T-cell (primary cell): ENCODE results near the gene CALML5. TPM values are rescaled to one million over a fixed set of nuclear protein-coding genes. Genes with fewer than 3 reads are reported as not detected.

Experiments
- ATAC-seq, 4 experiments: fragments of 200-7000 bp in 3 of 4; fragments of 150-1000 bp in 1 of 4; cut with Tn5 transposase; replicated peaks in 1 of 4; 1 replicate in 3 of 4; 2 replicates in 1 of 4; pipeline ENCODE4 v1.10.0; 2021; ENCODE audit warnings: moderate library complexity in 3 of 4, mild to moderate bottlenecking in 2 of 4, moderate number of reproducible peaks in 1 of 4
- CTCF ChIA-PET, 2 donors: fragments of 300-600 bp; sonication (Branson Sonifier 250); formaldehyde crosslinking; loops; one replicate each; lab custom pipeline; 2022; ENCODE audit warnings: antibody characterized with exemption in 2 of 2; lab: Charles Lee
- POLR2A ChIA-PET, 2 donors: fragments of 300-600 bp; sonication (Branson Sonifier 250); formaldehyde crosslinking; loops; one replicate each; lab custom pipeline; 2022; ENCODE audit warnings: antibody characterized with exemption in 2 of 2; lab: Charles Lee
- DNase-seq, 35 experiments: peaks; one replicate each; pipeline versions ENCODE4 v3.0.0 to v3.0.0-alpha.2; 2013 to 2023
- H3K27ac ChIP-seq: one replicate; pipeline ENCODE4 v1.5.1; 2013; ENCODE audit warnings: low read length
- H3K27me3 ChIP-seq, 2 experiments: replicated peaks in 1 of 2; 1 replicate in 1 of 2; 2 replicates in 1 of 2; pipeline versions ENCODE4 v1.6.1 to v1.7.0; 2013; ENCODE audit warnings: low read length in 1 of 2, mixed read lengths in 1 of 2; ENCODE audit not compliant: control insufficient read depth in 2 of 2, insufficient read depth in 2 of 2; ENCODE audit errors: extremely low read depth in 1 of 2
- H3K36me3 ChIP-seq, 2 donors: 1 replicate in 1 of 2; 2 replicates in 1 of 2; pipeline versions ENCODE4 v1.6.1 to v1.7.0; 2013; ENCODE audit warnings: low read length in 1 of 2; ENCODE audit not compliant: control insufficient read depth in 2 of 2, insufficient read depth in 1 of 2; ENCODE audit errors: extremely low read depth in 1 of 2
- H3K4me1 ChIP-seq, 2 experiments: 1 replicate in 1 of 2; 2 replicates in 1 of 2; pipeline versions ENCODE4 v1.6.1 to v1.7.0; 2013; ENCODE audit warnings: low read length in 2 of 2, mixed read lengths in 1 of 2; ENCODE audit not compliant: insufficient read depth in 2 of 2, control insufficient read depth in 1 of 2; ENCODE audit errors: extremely low read depth in 1 of 2
- H3K4me3 ChIP-seq, 2 donors: 1 replicate in 1 of 2; 2 replicates in 1 of 2; pipeline versions ENCODE4 v1.5.1 to v1.7.0; 2013; ENCODE audit warnings: mild to moderate bottlenecking in 2 of 2, low read length in 1 of 2, moderate library complexity in 1 of 2; ENCODE audit not compliant: control insufficient read depth in 1 of 2; ENCODE audit errors: extremely low read depth in 1 of 2
- H3K9me3 ChIP-seq: 2 replicates; pipeline ENCODE4 v1.7.0; 2013
- H3K27ac Mint-ChIP-seq, 2 donors: one replicate each; pipeline ENCODE4 v1.8.0; 2020 to 2021; ENCODE audit warnings: mild to moderate bottlenecking in 2 of 2, mixed read lengths in 2 of 2
- H3K27me3 Mint-ChIP-seq, 2 donors: one replicate each; pipeline ENCODE4 v1.8.0; 2021 to 2022; ENCODE audit warnings: mixed read lengths in 2 of 2
- H3K36me3 Mint-ChIP-seq: one replicate; pipeline ENCODE4 v1.8.0; 2021; ENCODE audit warnings: mixed read lengths
- H3K4me1 Mint-ChIP-seq, 3 donors: one replicate each; pipeline ENCODE4 v1.8.0; 2020 to 2022; ENCODE audit warnings: mixed read lengths in 3 of 3, mild to moderate bottlenecking in 1 of 3
- H3K4me3 Mint-ChIP-seq, 3 donors: one replicate each; pipeline ENCODE4 v1.8.0; 2020 to 2022; ENCODE audit warnings: mild to moderate bottlenecking in 3 of 3, mixed read lengths in 3 of 3, moderate library complexity in 3 of 3
- H3K9me3 Mint-ChIP-seq, 3 donors: one replicate each; pipeline ENCODE4 v1.8.0; 2020 to 2022; ENCODE audit warnings: mixed read lengths in 3 of 3
- WGBS: methylation state at CpG from one replicate; pipeline ENCODE4 v1.1.5; 2013; ENCODE audit warnings: missing lambda C conversion rate; ENCODE audit not compliant: insufficient coverage; 5-methylcytosine and 5-hydroxymethylcytosine counted together
- total RNA-seq, 35 experiments: library from RNA in 6 of 35; stranded (reverse) in 6 of 35; fragments of 120-200 nt in 1 of 35; gene quantifications; one replicate each; pipeline versions ENCODE4 v1.2.1 to v1.2.4 and lab custom pipeline; 2013 to 2026

Gene CALML5
- total RNA-seq, 5 donors from 2014 or later (not counting 1 experiment from before 2014, with no cell fraction given): not detected

DNA sequence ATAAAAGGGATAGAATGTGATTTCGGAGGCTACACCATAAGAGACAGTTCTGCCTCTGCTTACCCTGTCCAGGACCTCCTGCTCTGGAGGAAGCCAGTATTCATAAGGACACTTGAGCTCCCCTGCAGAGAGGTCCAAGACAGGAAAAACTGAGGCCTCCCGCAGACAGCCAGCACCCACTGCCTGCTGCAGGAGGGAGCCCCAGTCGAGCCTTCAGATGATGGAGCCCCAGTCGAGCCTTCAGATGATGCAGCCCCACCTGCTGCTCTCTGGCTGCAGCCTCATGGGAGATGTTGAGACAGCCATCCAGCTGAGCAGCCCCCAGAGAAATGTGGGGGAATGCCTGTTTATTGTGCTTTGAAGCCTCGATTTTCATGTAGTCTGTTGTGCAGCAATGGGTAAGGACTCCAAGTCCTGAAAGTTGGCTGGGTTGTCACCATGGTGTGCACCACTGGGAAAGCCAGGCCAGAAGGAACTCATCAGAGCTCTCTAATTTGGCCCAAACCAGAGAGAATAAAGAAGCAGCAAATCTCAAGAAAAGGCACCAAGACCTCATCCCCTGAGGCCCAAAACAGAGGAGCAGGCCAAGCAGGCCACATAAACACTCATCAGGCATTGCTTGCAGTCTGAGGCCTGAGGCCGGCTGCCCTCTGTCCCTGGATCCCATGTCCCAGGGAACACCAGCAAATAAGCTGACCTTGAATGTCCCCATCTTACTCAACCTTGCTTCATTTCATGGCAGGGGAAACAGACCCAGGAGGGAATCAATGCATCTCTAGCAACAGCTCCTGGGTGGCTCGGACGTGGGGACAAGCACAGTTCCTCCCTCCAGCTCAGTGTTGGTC lies 30.9 kb downstream of the CALML5 start:
- Mint-ChIP-seq H3K4me1 (peaks cover 0 to 12% (median 3%) of the 10 kb centered on the region in 3 donors), H3K9me3 (peaks cover 0 to 3% (median 0%) of the 10 kb centered on the region in 3 donors), H3K36me3 (no peaks in the 10 kb centered on the region), H3K4me3 (no peak overlapping the region), H3K27ac (no peak overlapping the region), H3K27me3 (peaks cover 0 to 3% of the 10 kb centered on the region in 2 donors)
- WGBS: 94% methylated on average over 8 of the region's 8 CpGs
- no peak overlapping the region for H3K4me3 ChIP-seq
- H3K27ac ChIP-seq: no peak overlapping the region
- ChIA-PET POLR2A (no interaction called here), CTCF (no interaction called here)
- ATAC-seq (no peak), DNase-seq (no peak)
- peaks cover 0 to 2% of the 10 kb centered on the region in 2 experiments for H3K4me1 ChIP-seq
- no peaks in the 10 kb centered on the region for H3K36me3 ChIP-seq
- no peaks in the 10 kb centered on the region for H3K9me3 ChIP-seq
- H3K27me3 ChIP-seq: no peaks in the 10 kb centered on the region

DNA sequence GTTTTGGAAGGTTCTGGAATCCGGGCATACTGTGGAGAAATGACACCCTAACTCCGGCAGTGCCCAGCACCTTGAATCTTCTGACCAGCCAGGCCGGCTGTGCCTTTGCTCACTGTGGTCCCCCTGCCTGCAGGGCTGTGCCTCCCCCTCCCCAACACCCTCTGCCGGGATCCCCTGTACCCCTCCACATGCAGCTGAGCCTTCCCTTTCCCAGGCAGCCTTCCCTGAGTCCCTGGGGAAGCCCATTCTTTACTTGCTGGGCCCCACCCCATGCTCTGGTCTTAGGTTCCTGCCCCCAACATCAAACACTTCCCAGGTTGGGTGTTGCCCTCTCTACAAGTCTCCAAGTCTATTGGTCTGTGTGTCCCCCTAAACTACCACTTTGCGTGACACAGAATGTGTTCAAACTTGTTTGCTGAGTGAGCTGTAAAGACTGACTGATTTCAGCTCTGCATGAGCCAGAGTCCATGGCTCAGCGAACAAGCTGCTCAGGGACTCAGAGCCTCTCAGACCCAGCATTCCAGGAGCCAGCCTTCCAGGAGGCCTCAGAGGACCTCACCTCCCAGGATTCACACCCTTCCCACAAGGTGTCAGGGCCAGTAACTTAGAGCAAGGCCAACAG lies 31.6 kb downstream of the CALML5 start:
- ATAC-seq (no peak), DNase-seq (no peak)
- no peak overlapping the region for H3K4me3 ChIP-seq
- H3K27ac ChIP-seq: no peak overlapping the region
- 100% methylated on average over 1 of the region's 6 CpGs for WGBS
- no peaks in the 10 kb centered on the region for H3K36me3 ChIP-seq
- CTCF ChIA-PET: no interaction called here
- POLR2A ChIA-PET: no interaction called here
- H3K4me3 Mint-ChIP-seq: no peak overlapping the region
- peaks cover 0 to 4% of the 10 kb centered on the region in 2 donors for H3K27me3 Mint-ChIP-seq
- H3K4me1 ChIP-seq: peaks cover 0 to 2% of the 10 kb centered on the region in 2 experiments
- H3K9me3 Mint-ChIP-seq: peaks cover 0 to 3% (median 0%) of the 10 kb centered on the region in 3 donors
- no peaks in the 10 kb centered on the region for H3K27me3 ChIP-seq
- H3K36me3 Mint-ChIP-seq: no peaks in the 10 kb centered on the region
- peaks cover 0 to 12% (median 3%) of the 10 kb centered on the region in 3 donors for H3K4me1 Mint-ChIP-seq
- no peaks in the 10 kb centered on the region for H3K9me3 ChIP-seq
- no peak overlapping the region for H3K27ac Mint-ChIP-seq

- Mint-ChIP-seq H3K27ac (no peak overlapping the region), H3K9me3 (peaks cover 0 to 3% (median 0%) of the 10 kb centered on the region in 3 donors), H3K4me1 (peaks cover 0 to 12% (median 3%) of the 10 kb centered on the region in 3 donors), H3K36me3 (no peaks in the 10 kb centered on the region), H3K4me3 (no peak overlapping the region), H3K27me3 (peaks cover 0 to 4% of the 10 kb centered on the region in 2 donors)
- Histone ChIP-seq H3K4me3 (no peak overlapping the region), H3K4me1 (peaks cover 0 to 2% of the 10 kb centered on the region in 2 experiments), H3K9me3 (no peaks in the 10 kb centered on the region), H3K36me3 (no peaks in the 10 kb centered on the region), H3K27ac (no peak overlapping the region), H3K27me3 (no peaks in the 10 kb centered on the region)
- ChIA-PET CTCF (no interaction called here), POLR2A (no interaction called here)
- 88% methylated on average over 5 of the region's 8 CpGs for WGBS
- ATAC-seq: no peak
- DNase-seq: no peak
Observed at GRCh38 chr10:5467207-5467535, 32.2 kb downstream of the CALML5 start.

DNA sequence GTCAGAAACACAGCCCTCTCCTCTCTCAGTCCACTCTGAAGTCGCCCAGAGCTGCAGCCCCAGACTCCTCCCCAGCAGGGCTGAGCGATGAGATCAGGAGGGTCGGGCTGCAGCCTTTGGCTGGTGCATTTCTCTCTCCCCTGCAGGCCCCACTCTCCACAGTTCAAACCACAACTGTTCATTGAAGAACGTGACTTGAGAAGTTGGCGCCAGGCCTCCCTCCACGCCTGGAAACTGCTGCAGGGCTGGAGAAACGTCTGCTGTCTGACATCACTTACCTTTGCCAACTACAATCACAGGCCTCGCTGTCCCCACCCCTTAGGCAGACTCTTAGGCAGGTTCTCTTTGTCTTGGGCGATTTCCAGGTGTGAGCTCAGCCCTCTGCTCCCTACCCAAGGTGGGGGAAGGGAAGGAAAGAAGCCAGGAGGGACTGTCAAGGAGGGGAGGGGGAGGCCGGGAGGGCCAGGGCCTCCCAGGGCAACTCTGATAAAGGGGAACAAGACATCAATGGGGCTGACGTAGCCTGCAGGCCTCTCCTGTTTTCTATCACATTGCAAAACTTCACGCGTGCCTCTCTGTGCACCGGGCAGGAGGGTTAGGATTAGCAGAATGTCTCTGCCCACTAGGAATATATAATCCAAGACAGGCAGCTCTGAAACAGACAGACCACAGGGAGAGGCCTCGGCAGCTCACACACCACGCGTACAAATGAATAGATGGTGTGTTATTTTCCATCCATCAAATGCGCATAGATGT lies 32.7 kb downstream of the CALML5 start:
- H3K27ac ChIP-seq: no peak overlapping the region
- ATAC-seq (peak in 2 of 4 experiments; percentile 30 to 42), DNase-seq (no peak)
- H3K9me3 Mint-ChIP-seq: peaks cover 0 to 3% (median 0%) of the 10 kb centered on the region in 3 donors
- 58% methylated on average over 8 of the region's 18 CpGs for WGBS
- CTCF ChIA-PET: no interaction called here
- peaks cover 0 to 4% of the 10 kb centered on the region in 2 donors for H3K27me3 Mint-ChIP-seq
- H3K4me3 Mint-ChIP-seq: no peak overlapping the region
- no peaks in the 10 kb centered on the region for H3K9me3 ChIP-seq
- no peaks in the 10 kb centered on the region for H3K36me3 ChIP-seq
- POLR2A ChIA-PET: no interaction called here
- peaks cover 0 to 2% of the 10 kb centered on the region in 2 experiments for H3K4me1 ChIP-seq
- no peak overlapping the region for H3K4me3 ChIP-seq
- H3K27me3 ChIP-seq: no peaks in the 10 kb centered on the region
- H3K27ac Mint-ChIP-seq: no peak overlapping the region
- peaks cover 0 to 12% (median 3%) of the 10 kb centered on the region in 3 donors for H3K4me1 Mint-ChIP-seq
- H3K36me3 Mint-ChIP-seq: no peaks in the 10 kb centered on the region

GRCh38 chr10:5465976-5466450 lies 33.4 kb downstream of the CALML5 start:
- Mint-ChIP-seq H3K27me3 (peaks cover 0 to 4% of the 10 kb centered on the region in 2 donors), H3K4me1 (peaks cover 0 to 12% (median 3%) of the 10 kb centered on the region in 3 donors), H3K36me3 (no peaks in the 10 kb centered on the region), H3K9me3 (peaks cover 0 to 3% (median 0%) of the 10 kb centered on the region in 3 donors), H3K27ac (no peak overlapping the region), H3K4me3 (no peak overlapping the region)
- H3K4me1 ChIP-seq: peaks cover 0 to 2% of the 10 kb centered on the region in 2 experiments
- H3K27me3 ChIP-seq: no peaks in the 10 kb centered on the region
- ATAC-seq (no peak), DNase-seq (no peak)
- 85% methylated on average over 11 of the region's 12 CpGs for WGBS
- H3K9me3 ChIP-seq: no peaks in the 10 kb centered on the region
- ChIA-PET CTCF (no interaction called here), POLR2A (no interaction called here)
- H3K36me3 ChIP-seq: no peaks in the 10 kb centered on the region
- no peak overlapping the region for H3K27ac ChIP-seq
- H3K4me3 ChIP-seq: no peak overlapping the region

GRCh38 chr10:5464546-5464945 lies 34.8 kb downstream of the CALML5 start:
- Mint-ChIP-seq H3K9me3 (peaks cover 0 to 3% (median 0%) of the 10 kb centered on the region in 3 donors), H3K27ac (no peak overlapping the region), H3K27me3 (peaks cover 0 to 4% of the 10 kb centered on the region in 2 donors), H3K36me3 (no peaks in the 10 kb centered on the region), H3K4me3 (no peak overlapping the region), H3K4me1 (peaks cover 0 to 12% (median 3%) of the 10 kb centered on the region in 3 donors)
- Histone ChIP-seq H3K27ac (no peak overlapping the region), H3K9me3 (no peaks in the 10 kb centered on the region), H3K36me3 (peaks cover 0 to 3% of the 10 kb centered on the region in 2 donors), H3K4me3 (no peak overlapping the region), H3K27me3 (no peaks in the 10 kb centered on the region), H3K4me1 (peaks cover 0 to 2% of the 10 kb centered on the region in 2 experiments)
- ATAC-seq: no peak
- ChIA-PET POLR2A (no interaction called here), CTCF (no interaction called here)
- WGBS: 86% methylated on average over 1 of the region's 5 CpGs
- no peak for DNase-seq
